ENCODE results near the gene NIT1. TPM values are rescaled to one million over a fixed set of nuclear protein-coding genes. Genes with fewer than 3 reads are reported as not detected.

The NIT1 gene
- total and polyA plus RNA-seq, 10 of the 15 experiments (the other 5 are each of a cell fraction or from before 2014, with no cell fraction given), result 19.2 to 54.4 (median 28.3) TPM

- TF ChIP-seq MTA3 (IDR thresholded peaks at IDR 0.05; ENCODE audit: borderline replicate concordance, low read length) (peak; percentile 46; the same call in 1 of the 2 replicates), NBN (IDR thresholded peaks at IDR 0.05) (peak; percentile 78), PBX3 (IDR thresholded peaks at IDR 0.05; ENCODE audit: insufficient replicate concordance, low read depth, low read length) (no peak), SMAD5 (IDR thresholded peaks at IDR 0.05; ENCODE audit: low read depth) (no peak), HSF1 (IDR thresholded peaks at IDR 0.05; ENCODE audit: low read depth, low read length) (no peak), KAT2A (conservative IDR thresholded peaks at IDR 0.05; ENCODE audit: control insufficient read depth, low read depth, low read length) (no peak), YY1 (IDR thresholded peaks at IDR 0.05; ENCODE audit: low read depth, low read length) (no peak), IKZF2 (IDR thresholded peaks at IDR 0.05) (peak; percentile 88 to 93), SIN3A (IDR thresholded peaks at IDR 0.05; ENCODE audit: low read depth, low read length) (no peak), ZNF592 (IDR thresholded peaks at IDR 0.05) (no peak), PAX8 (IDR thresholded peaks at IDR 0.05) (no peak), BHLHE40 (IDR thresholded peaks at IDR 0.05; ENCODE audit: borderline replicate concordance in 1 of 2, low read depth in 2 of 2, low read length in 1 of 2) (peak; percentile 57 to 69; a peak in 3 of 4 replicates), CHD2 (IDR thresholded peaks at IDR 0.05; ENCODE audit: borderline replicate concordance, low read depth, low read length) (no peak), CEBPB (IDR thresholded peaks at IDR 0.05; ENCODE audit: borderline replicate concordance in 1 of 2, low read depth in 2 of 2, low read length in 2 of 2) (no peak), CREM (IDR thresholded peaks at IDR 0.05; ENCODE audit: low read depth) (no peak), USF2 (IDR thresholded peaks at IDR 0.05; ENCODE audit: borderline replicate concordance, low read depth, low read length) (no peak), ZBTB33 (IDR thresholded peaks at IDR 0.05) (no peak), NRF1 (conservative IDR thresholded peaks at IDR 0.05; ENCODE audit: low read depth, low read length) (no peak), IRF4 (IDR thresholded peaks at IDR 0.05; ENCODE audit: low read depth, low read length) (peak; percentile 69; the same call in 1 of the 2 replicates), TCF3 (IDR thresholded peaks at IDR 0.05; ENCODE audit: borderline replicate concordance, insufficient read depth, low read depth, low read length) (0 out of 2 replicates have a peak, but pooled peaks have one; percentile 23), RCOR1 (conservative IDR thresholded peaks at IDR 0.05; ENCODE audit: low read depth, low read length) (no peak), SUZ12 (IDR thresholded peaks at IDR 0.05; ENCODE audit: unreplicated experiment) (no peak)
Observed at GRCh38 chr1:161096015-161096414, 21.9 kb upstream of the NIT1 start (continued).

All from GM12878 (cell line).